Gastroesophageal sphincter (tissue), 3 donors: ENCODE results near the gene CC2D1B.

Source experiments
- EP300 ChIP-seq: sonication (generic); formaldehyde crosslinking; IDR thresholded peaks from one replicate; pipeline ENCODE4 v1.6.1; 2017; ENCODE audit warnings: antibody characterized with exemption, mild to moderate bottlenecking
- POLR2A ChIP-seq, 2 donors: fragments of 450-650 bp; IDR thresholded peaks; one replicate each; pipeline ENCODE4 v1.6.1; 2017; ENCODE audit warnings: antibody characterized with exemption in 2 of 2, mild to moderate bottlenecking in 2 of 2, moderate library complexity in 1 of 2
- POLR2AphosphoS5 ChIP-seq: sonication (generic); formaldehyde crosslinking; IDR thresholded peaks from one replicate; pipeline ENCODE4 v1.6.1; 2017; ENCODE audit warnings: antibody characterized with exemption
- TF ChIP-seq, protein P1 (sequence below), 4 experiments: fragments of 200-600 bp in 2 of 4; fragments of 450-650 bp in 2 of 4; sonication (generic) in 1 of 4; IDR thresholded peaks; one replicate each; pipeline ENCODE4 v1.5.1; 2017 to 2019; ENCODE audit warnings: antibody characterized with exemption in 4 of 4, mild to moderate bottlenecking in 2 of 4, moderate library complexity in 2 of 4

GRCh38 chr1:52323731-52324130 lies 42.3 kb downstream of the CC2D1B start:
- TF ChIP-seq, protein P1, sequence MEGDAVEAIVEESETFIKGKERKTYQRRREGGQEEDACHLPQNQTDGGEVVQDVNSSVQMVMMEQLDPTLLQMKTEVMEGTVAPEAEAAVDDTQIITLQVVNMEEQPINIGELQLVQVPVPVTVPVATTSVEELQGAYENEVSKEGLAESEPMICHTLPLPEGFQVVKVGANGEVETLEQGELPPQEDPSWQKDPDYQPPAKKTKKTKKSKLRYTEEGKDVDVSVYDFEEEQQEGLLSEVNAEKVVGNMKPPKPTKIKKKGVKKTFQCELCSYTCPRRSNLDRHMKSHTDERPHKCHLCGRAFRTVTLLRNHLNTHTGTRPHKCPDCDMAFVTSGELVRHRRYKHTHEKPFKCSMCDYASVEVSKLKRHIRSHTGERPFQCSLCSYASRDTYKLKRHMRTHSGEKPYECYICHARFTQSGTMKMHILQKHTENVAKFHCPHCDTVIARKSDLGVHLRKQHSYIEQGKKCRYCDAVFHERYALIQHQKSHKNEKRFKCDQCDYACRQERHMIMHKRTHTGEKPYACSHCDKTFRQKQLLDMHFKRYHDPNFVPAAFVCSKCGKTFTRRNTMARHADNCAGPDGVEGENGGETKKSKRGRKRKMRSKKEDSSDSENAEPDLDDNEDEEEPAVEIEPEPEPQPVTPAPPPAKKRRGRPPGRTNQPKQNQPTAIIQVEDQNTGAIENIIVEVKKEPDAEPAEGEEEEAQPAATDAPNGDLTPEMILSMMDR (IDR thresholded peaks at IDR 0.05): no peak
- no peak for TF ChIP-seq POLR2A (IDR thresholded peaks at IDR 0.05)
- TF ChIP-seq EP300: no peak
- no peak for TF ChIP-seq POLR2AphosphoS5
